GM06990 (cell line): ENCODE data around the gene HS6ST3.

Experiments
- DNase-seq: peaks from one replicate; pipeline ENCODE4 v3.0.0-alpha.2; 2011; ENCODE audit not compliant: insufficient read length; ENCODE audit errors: extremely low read depth
- H3K27me3 ChIP-seq: replicated peaks from 2 replicates; pipeline ENCODE4 v1.6.0; 2011; ENCODE audit warnings: low read length; ENCODE audit not compliant: control insufficient read depth, insufficient read depth
- H3K36me3 ChIP-seq: 2 replicates; pipeline ENCODE4 v1.5.1; 2011; ENCODE audit warnings: low read length; ENCODE audit not compliant: control insufficient read depth, insufficient read depth
- H3K4me3 ChIP-seq: replicated peaks from 2 replicates; pipeline ENCODE4 v1.5.1; 2011; ENCODE audit warnings: low read depth, mild to moderate bottlenecking, control low read depth, low read length
- TF ChIP-seq, protein P1 (sequence below): IDR thresholded peaks from 2 replicates; pipeline ENCODE4 v1.5.1; 2011; ENCODE audit warnings: low read length, control low read depth, mild to moderate bottlenecking, inconsistent platforms; ENCODE audit not compliant: insufficient read depth, poor library complexity, severe bottlenecking

Gene HS6ST3

DNA sequence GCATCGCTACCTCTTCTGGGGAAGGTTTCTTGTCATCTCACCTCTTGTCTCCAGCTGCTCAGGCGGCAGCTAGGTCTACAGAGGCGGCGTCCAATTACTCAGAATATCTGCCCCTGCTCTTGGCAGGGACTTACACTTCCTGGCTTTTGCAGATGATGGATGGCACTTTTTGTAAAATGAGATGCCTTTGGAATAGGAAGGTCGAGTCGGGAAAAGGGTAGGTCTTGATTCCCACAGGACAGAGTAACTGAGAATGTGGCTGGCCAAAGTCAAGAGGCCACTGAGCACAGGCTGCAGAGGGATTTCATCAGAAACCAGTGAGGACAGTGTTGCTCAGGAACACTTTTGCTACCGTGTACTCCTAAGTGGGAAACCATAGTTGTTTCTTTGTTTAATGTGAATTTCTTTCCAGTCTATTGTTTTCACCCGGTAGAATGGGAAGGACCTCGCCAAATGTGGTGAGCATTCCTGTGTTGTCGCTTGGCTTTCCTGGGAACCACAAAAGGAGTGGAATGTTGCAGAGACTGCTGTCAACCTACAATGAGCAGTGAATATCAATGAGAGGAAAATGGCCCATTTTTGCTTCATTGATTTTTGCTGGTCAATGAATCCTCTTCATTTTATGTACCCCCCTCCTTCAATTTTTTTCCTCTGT lies 383.7 kb downstream of the HS6ST3 start:
- TF ChIP-seq, protein P1, sequence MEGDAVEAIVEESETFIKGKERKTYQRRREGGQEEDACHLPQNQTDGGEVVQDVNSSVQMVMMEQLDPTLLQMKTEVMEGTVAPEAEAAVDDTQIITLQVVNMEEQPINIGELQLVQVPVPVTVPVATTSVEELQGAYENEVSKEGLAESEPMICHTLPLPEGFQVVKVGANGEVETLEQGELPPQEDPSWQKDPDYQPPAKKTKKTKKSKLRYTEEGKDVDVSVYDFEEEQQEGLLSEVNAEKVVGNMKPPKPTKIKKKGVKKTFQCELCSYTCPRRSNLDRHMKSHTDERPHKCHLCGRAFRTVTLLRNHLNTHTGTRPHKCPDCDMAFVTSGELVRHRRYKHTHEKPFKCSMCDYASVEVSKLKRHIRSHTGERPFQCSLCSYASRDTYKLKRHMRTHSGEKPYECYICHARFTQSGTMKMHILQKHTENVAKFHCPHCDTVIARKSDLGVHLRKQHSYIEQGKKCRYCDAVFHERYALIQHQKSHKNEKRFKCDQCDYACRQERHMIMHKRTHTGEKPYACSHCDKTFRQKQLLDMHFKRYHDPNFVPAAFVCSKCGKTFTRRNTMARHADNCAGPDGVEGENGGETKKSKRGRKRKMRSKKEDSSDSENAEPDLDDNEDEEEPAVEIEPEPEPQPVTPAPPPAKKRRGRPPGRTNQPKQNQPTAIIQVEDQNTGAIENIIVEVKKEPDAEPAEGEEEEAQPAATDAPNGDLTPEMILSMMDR: no peak
- no peaks in the 10 kb centered on the region for H3K36me3 ChIP-seq
- no peaks in the 10 kb centered on the region for H3K27me3 ChIP-seq
- H3K4me3 ChIP-seq: no peak overlapping the region
- no peak for DNase-seq

DNA sequence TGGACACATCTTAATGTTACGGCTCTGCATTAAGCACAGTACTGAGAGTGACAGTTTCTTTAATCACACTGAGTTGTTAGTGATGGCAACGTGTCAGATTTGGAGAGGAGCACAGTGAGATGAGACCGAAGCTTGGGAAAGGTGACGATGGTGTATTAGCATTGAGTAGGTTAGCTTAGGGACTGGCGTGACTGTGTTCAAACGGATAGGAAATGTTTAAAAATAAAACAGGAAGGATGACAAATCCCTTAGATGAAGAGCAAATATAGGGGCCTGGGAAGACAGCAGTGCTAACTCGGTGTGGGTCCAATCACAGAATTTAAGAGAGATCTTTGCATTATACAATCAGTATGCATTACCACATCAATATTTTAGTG lies 384.3 kb downstream of the HS6ST3 start:
- Histone ChIP-seq H3K4me3 (no peak overlapping the region), H3K36me3 (no peaks in the 10 kb centered on the region), H3K27me3 (no peaks in the 10 kb centered on the region)
- DNase-seq: no peak
- TF ChIP-seq, protein P1: no peak

DNA sequence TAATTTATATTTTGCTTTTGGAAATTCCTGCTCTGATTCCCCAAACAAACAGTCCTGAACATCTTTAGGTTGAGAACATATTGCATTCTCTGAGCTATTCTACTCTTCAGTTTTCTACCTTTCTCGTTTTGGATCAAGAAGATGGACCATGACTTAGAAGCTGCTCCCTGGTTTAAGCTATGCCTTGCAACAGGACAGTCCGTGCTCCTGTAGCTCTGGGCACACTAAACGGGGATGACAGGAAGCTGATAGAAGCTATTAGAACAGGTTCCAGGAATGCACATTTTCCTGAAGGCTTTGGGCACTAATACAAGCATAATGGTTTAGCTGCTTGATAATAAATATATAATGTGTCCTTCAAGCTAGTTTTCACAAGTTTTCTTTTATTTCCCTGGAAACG lies 385.2 kb downstream of the HS6ST3 start:
- Histone ChIP-seq H3K36me3 (no peaks in the 10 kb centered on the region), H3K4me3 (no peak overlapping the region), H3K27me3 (no peaks in the 10 kb centered on the region)
- TF ChIP-seq, protein P1: no peak
- no peak for DNase-seq

- no peaks in the 10 kb centered on the region for H3K36me3 ChIP-seq
- no peak overlapping the region for H3K4me3 ChIP-seq
- no peak for DNase-seq
- H3K27me3 ChIP-seq: no peaks in the 10 kb centered on the region
- TF ChIP-seq, protein P1: no peak
These were observed 391.6 kb downstream of the HS6ST3 start for GRCh38 chr13:96481482-96481881.

DNA sequence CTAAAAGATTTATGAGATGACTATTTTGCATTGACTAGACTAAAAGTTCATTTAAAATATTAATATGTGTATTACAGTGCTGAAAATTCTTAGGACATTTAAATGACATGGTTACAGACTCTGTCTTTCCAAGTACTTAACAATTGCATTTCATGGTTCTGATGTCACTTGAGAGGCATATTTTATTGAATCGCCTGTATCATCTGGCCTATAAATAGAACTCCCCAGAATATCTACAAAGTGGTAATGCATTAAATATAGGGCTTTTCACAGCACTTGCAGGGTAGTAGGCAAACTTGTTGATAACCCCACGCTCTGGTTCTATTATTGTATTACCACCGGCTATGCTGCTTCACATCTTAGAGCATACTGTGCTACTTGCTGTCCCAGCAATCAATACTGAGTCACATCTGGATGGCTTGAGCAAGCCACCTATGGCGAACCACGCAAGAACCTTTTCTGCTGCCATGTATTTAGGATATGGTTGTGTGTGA lies 400.6 kb downstream of the HS6ST3 start:
- Histone ChIP-seq H3K4me3 (no peak overlapping the region), H3K27me3 (no peaks in the 10 kb centered on the region), H3K36me3 (no peaks in the 10 kb centered on the region)
- DNase-seq: no peak
- TF ChIP-seq, protein P1: no peak

GRCh38 chr13:96491103-96491502 lies 401.2 kb downstream of the HS6ST3 start:
- no peak for DNase-seq
- TF ChIP-seq, protein P1: no peak
- H3K27me3 ChIP-seq: no peaks in the 10 kb centered on the region
- H3K36me3 ChIP-seq: no peaks in the 10 kb centered on the region
- no peak overlapping the region for H3K4me3 ChIP-seq
